ENCODE measurements around the gene CCDC7.

CCDC7 gene

DNA sequence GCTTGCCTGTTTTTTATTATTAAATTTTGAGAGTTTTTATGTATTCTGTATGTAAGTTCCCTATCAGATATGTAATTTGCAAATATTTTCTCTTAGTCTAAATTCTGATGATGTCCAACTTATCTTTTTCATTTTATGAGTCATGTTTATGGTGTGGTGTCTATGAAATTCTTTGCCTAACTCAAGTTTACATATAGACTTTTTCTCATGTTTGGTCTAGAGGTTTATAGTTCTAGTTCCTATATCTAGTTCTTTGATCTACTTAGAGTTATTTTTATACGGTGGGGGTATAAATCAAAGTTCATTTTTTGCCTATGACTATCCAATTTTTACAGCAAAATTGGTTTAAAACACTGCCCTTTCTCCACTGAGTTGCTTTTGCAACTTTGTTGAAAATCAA lies 26.3 kb upstream of the CCDC7 start:
- no peaks in the 10 kb centered on the region for H3K27me3 ChIP-seq (ENCODE audit: insufficient read depth, poor library complexity, severe bottlenecking)
- TF ChIP-seq SPI1 (IDR thresholded peaks at IDR 0.05; ENCODE audit: borderline replicate concordance, low read depth) (no peak), POLR2AphosphoS5 (IDR thresholded peaks at IDR 0.05; ENCODE audit: low read depth) (no peak), GABPA (IDR thresholded peaks at IDR 0.05; ENCODE audit: low read depth) (no peak)
- TF ChIP-seq, protein P1, sequence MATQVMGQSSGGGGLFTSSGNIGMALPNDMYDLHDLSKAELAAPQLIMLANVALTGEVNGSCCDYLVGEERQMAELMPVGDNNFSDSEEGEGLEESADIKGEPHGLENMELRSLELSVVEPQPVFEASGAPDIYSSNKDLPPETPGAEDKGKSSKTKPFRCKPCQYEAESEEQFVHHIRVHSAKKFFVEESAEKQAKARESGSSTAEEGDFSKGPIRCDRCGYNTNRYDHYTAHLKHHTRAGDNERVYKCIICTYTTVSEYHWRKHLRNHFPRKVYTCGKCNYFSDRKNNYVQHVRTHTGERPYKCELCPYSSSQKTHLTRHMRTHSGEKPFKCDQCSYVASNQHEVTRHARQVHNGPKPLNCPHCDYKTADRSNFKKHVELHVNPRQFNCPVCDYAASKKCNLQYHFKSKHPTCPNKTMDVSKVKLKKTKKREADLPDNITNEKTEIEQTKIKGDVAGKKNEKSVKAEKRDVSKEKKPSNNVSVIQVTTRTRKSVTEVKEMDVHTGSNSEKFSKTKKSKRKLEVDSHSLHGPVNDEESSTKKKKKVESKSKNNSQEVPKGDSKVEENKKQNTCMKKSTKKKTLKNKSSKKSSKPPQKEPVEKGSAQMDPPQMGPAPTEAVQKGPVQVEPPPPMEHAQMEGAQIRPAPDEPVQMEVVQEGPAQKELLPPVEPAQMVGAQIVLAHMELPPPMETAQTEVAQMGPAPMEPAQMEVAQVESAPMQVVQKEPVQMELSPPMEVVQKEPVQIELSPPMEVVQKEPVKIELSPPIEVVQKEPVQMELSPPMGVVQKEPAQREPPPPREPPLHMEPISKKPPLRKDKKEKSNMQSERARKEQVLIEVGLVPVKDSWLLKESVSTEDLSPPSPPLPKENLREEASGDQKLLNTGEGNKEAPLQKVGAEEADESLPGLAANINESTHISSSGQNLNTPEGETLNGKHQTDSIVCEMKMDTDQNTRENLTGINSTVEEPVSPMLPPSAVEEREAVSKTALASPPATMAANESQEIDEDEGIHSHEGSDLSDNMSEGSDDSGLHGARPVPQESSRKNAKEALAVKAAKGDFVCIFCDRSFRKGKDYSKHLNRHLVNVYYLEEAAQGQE (IDR thresholded peaks at IDR 0.05; ENCODE audit: insufficient replicate concordance, low read depth), result no peak
- TF ChIP-seq, protein P2, sequence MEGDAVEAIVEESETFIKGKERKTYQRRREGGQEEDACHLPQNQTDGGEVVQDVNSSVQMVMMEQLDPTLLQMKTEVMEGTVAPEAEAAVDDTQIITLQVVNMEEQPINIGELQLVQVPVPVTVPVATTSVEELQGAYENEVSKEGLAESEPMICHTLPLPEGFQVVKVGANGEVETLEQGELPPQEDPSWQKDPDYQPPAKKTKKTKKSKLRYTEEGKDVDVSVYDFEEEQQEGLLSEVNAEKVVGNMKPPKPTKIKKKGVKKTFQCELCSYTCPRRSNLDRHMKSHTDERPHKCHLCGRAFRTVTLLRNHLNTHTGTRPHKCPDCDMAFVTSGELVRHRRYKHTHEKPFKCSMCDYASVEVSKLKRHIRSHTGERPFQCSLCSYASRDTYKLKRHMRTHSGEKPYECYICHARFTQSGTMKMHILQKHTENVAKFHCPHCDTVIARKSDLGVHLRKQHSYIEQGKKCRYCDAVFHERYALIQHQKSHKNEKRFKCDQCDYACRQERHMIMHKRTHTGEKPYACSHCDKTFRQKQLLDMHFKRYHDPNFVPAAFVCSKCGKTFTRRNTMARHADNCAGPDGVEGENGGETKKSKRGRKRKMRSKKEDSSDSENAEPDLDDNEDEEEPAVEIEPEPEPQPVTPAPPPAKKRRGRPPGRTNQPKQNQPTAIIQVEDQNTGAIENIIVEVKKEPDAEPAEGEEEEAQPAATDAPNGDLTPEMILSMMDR (IDR thresholded peaks at IDR 0.05; ENCODE audit: insufficient read depth, low read length), result no peak
- DNase-seq (ENCODE audit: low read depth in 1 of 2, low spot score in 1 of 2), result no peak
- H3K27ac ChIP-seq (replicated peaks), result no peak overlapping the region
- no peak overlapping the region for H3K4me3 ChIP-seq (replicated peaks; ENCODE audit: insufficient read depth, low read length)

DNA sequence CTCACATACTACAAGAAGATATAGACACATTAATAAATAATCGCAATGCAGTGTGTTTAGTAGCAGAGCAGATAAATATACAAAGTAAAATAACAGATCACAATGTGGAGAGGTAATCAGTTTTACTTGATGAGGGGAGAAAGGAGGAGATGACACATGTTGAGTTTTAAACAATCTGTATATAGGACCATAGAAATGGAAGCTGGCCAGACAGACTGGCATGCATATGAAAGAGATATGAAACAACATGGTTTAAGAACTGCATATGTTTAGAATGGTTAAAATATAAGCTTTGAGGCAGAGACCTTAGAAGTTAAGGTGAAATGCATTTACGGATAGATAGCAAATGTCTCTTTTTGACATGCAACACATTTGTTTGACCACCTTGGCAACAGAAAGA lies 19.8 kb upstream of the CCDC7 start:
- H3K27me3 ChIP-seq (ENCODE audit: insufficient read depth, poor library complexity, severe bottlenecking), result no peaks in the 10 kb centered on the region
- TF ChIP-seq, protein P1 (IDR thresholded peaks at IDR 0.05; ENCODE audit: insufficient replicate concordance, low read depth), result no peak
- TF ChIP-seq GABPA (IDR thresholded peaks at IDR 0.05; ENCODE audit: low read depth) (no peak), SPI1 (IDR thresholded peaks at IDR 0.05; ENCODE audit: borderline replicate concordance, low read depth) (no peak), POLR2AphosphoS5 (IDR thresholded peaks at IDR 0.05; ENCODE audit: low read depth) (no peak)
- TF ChIP-seq, protein P2 (IDR thresholded peaks at IDR 0.05; ENCODE audit: insufficient read depth, low read length), result no peak
- no peak for DNase-seq (ENCODE audit: low read depth in 1 of 2, low spot score in 1 of 2)
- no peak overlapping the region for H3K4me3 ChIP-seq (replicated peaks; ENCODE audit: insufficient read depth, low read length)
- H3K27ac ChIP-seq (replicated peaks), result no peak overlapping the region

DNA sequence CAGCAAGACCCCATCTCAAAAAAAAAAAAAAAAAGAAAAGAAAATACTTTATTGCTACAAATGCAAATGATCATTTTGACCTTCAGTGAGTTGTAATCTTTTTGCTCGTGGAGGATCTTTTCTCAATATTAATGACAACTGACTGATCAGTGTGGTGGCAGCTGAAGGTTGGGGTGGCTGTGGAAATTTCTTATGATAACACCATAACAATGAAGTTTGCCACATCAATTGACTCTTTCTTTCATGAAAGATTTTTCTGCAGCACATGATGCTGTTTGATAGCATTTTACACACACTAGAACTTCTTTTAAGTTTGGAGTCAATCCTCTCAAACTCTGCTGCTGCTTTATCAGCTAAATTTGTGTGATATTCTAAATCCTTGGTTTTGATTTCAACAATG lies 12.4 kb upstream of the CCDC7 start:
- no peak overlapping the region for H3K27ac ChIP-seq (replicated peaks)
- H3K4me3 ChIP-seq (replicated peaks; ENCODE audit: insufficient read depth, low read length), result no peak overlapping the region
- no peak for DNase-seq (ENCODE audit: low read depth in 1 of 2, low spot score in 1 of 2)
- no peaks in the 10 kb centered on the region for H3K27me3 ChIP-seq (ENCODE audit: insufficient read depth, poor library complexity, severe bottlenecking)
- TF ChIP-seq POLR2AphosphoS5 (IDR thresholded peaks at IDR 0.05; ENCODE audit: low read depth) (no peak), GABPA (IDR thresholded peaks at IDR 0.05; ENCODE audit: low read depth) (no peak), SPI1 (IDR thresholded peaks at IDR 0.05; ENCODE audit: borderline replicate concordance, low read depth) (no peak)
- TF ChIP-seq, protein P1 (IDR thresholded peaks at IDR 0.05; ENCODE audit: insufficient replicate concordance, low read depth), result no peak
- TF ChIP-seq, protein P2 (IDR thresholded peaks at IDR 0.05; ENCODE audit: insufficient read depth, low read length), result no peak
